ENCODE measurements around the gene AARS1.

Gene AARS1

DNA sequence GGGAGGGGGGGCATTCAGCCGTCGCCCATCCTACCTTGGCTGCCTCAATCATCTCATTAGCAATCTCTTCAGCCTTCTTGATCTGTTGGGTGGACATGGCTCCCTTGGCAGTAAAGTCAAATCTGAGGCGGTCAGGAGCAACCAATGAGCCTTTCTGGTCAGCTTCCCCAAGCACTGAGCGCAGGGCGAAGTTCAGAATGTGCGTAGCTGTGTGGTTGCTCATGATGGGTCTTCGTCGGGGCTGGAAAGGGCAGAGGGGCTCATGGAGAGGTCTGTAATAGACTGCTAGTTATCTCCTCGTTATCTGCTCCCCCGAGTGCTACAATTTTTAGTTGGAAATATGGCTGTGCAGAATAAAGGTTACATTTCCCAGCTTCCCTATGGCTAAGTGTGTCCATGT lies 30.4 kb downstream of the AARS1 start:
- TF ChIP-seq, protein P1, sequence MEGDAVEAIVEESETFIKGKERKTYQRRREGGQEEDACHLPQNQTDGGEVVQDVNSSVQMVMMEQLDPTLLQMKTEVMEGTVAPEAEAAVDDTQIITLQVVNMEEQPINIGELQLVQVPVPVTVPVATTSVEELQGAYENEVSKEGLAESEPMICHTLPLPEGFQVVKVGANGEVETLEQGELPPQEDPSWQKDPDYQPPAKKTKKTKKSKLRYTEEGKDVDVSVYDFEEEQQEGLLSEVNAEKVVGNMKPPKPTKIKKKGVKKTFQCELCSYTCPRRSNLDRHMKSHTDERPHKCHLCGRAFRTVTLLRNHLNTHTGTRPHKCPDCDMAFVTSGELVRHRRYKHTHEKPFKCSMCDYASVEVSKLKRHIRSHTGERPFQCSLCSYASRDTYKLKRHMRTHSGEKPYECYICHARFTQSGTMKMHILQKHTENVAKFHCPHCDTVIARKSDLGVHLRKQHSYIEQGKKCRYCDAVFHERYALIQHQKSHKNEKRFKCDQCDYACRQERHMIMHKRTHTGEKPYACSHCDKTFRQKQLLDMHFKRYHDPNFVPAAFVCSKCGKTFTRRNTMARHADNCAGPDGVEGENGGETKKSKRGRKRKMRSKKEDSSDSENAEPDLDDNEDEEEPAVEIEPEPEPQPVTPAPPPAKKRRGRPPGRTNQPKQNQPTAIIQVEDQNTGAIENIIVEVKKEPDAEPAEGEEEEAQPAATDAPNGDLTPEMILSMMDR (IDR thresholded peaks at IDR 0.05; ENCODE audit: low read depth, low read length, poor library complexity, severe bottlenecking) = no peak
- TF ChIP-seq EZH2phosphoT487 (IDR thresholded peaks at IDR 0.05; ENCODE audit: borderline replicate concordance, low read length) = no peak

GRCh38 chr16:70258065-70258464 lies 31.2 kb downstream of the AARS1 start:
- Histone ChIP-seq H3K27ac (ENCODE audit: low read depth, low read length) (no peak overlapping the region), H3K4me2 (ENCODE audit: low read length) (no peak overlapping the region), H3K4me3 (ENCODE audit: low read length) (no peak overlapping the region), H3K27me3 (ENCODE audit: control insufficient read depth, low read length) (no peaks in the 10 kb centered on the region), H3K9me2 (replicated peaks; ENCODE audit: control insufficient read depth, low read length) (no peaks in the 10 kb centered on the region), H3K9me3 (ENCODE audit: control insufficient read depth, insufficient read depth, low read length) (no peaks in the 10 kb centered on the region), H3K4me1 (ENCODE audit: control insufficient read depth, low read length) (no peaks in the 10 kb centered on the region), H3K36me3 (ENCODE audit: control insufficient read depth, low read length) (peaks cover 86% of the 10 kb centered on the region), H4K20me1 (ENCODE audit: control insufficient read depth, insufficient read depth, low read depth, low read length) (no peaks in the 10 kb centered on the region), H3K79me2 (ENCODE audit: control insufficient read depth, low read length) (no peaks in the 10 kb centered on the region), H3F3A (ENCODE audit: control insufficient read depth, insufficient read depth) (no peaks in the 10 kb centered on the region; the same call in 1 of the 2 replicates)
- TF ChIP-seq EZH2phosphoT487 (IDR thresholded peaks at IDR 0.05; ENCODE audit: borderline replicate concordance, low read length) = no peak
- TF ChIP-seq, protein P1 (IDR thresholded peaks at IDR 0.05; ENCODE audit: low read depth, low read length, poor library complexity, severe bottlenecking) = no peak

More for the DNA sequence above, 30.4 kb downstream of the AARS1 start:
- no peaks in the 10 kb centered on the region for H3K4me1 ChIP-seq (ENCODE audit: control insufficient read depth, low read length)
- peaks cover 86% of the 10 kb centered on the region for H3K36me3 ChIP-seq (ENCODE audit: control insufficient read depth, low read length)
- H3F3A ChIP-seq (ENCODE audit: control insufficient read depth, insufficient read depth) = no peaks in the 10 kb centered on the region; the same call in 1 of the 2 replicates
- H3K4me3 ChIP-seq (ENCODE audit: low read length) = no peak overlapping the region
- no peak overlapping the region for H3K4me2 ChIP-seq (ENCODE audit: low read length)
- H3K79me2 ChIP-seq (ENCODE audit: control insufficient read depth, low read length) = no peaks in the 10 kb centered on the region
- no peak overlapping the region for H3K27ac ChIP-seq (ENCODE audit: low read depth, low read length)
- H4K20me1 ChIP-seq (ENCODE audit: control insufficient read depth, insufficient read depth, low read depth, low read length) = no peaks in the 10 kb centered on the region
- H3K27me3 ChIP-seq (ENCODE audit: control insufficient read depth, low read length) = no peaks in the 10 kb centered on the region
- H3K9me3 ChIP-seq (ENCODE audit: control insufficient read depth, insufficient read depth, low read length) = no peaks in the 10 kb centered on the region
- H3K9me2 ChIP-seq (replicated peaks; ENCODE audit: control insufficient read depth, low read length) = no peaks in the 10 kb centered on the region

GRCh38 chr16:70257391-70257790 lies 31.9 kb downstream of the AARS1 start:
- no peaks in the 10 kb centered on the region for H4K20me1 ChIP-seq (ENCODE audit: control insufficient read depth, insufficient read depth, low read depth, low read length)
- H3K9me2 ChIP-seq (replicated peaks; ENCODE audit: control insufficient read depth, low read length) = no peaks in the 10 kb centered on the region
- H3K27ac ChIP-seq (ENCODE audit: low read depth, low read length) = no peak overlapping the region
- no peaks in the 10 kb centered on the region for H3K9me3 ChIP-seq (ENCODE audit: control insufficient read depth, insufficient read depth, low read length)
- no peaks in the 10 kb centered on the region for H3K4me1 ChIP-seq (ENCODE audit: control insufficient read depth, low read length)
- peaks cover 87% of the 10 kb centered on the region for H3K36me3 ChIP-seq (ENCODE audit: control insufficient read depth, low read length)
- no peak for TF ChIP-seq EZH2phosphoT487 (IDR thresholded peaks at IDR 0.05; ENCODE audit: borderline replicate concordance, low read length)
- TF ChIP-seq, protein P1 (IDR thresholded peaks at IDR 0.05; ENCODE audit: low read depth, low read length, poor library complexity, severe bottlenecking) = no peak
- H3K4me3 ChIP-seq (ENCODE audit: low read length) = no peak overlapping the region
- no peak overlapping the region for H3K4me2 ChIP-seq (ENCODE audit: low read length)
- peaks cover under 1% of the 10 kb centered on the region for H3F3A ChIP-seq (ENCODE audit: control insufficient read depth, insufficient read depth)
- H3K27me3 ChIP-seq (ENCODE audit: control insufficient read depth, low read length) = no peaks in the 10 kb centered on the region
- H3K79me2 ChIP-seq (ENCODE audit: control insufficient read depth, low read length) = no peaks in the 10 kb centered on the region

Data from DOHH2 (cell line).